GM12878 (cell line): Measurements from ENCODE around the gene MEGF6.

Source experiments
- CHD4 ChIP-seq: fragments of 200-600 bp; sonication (generic); IDR thresholded peaks from 2 replicates; pipeline ENCODE4 v1.6.1; 2016; ENCODE audit warnings: mild to moderate bottlenecking
- CREM ChIP-seq: IDR thresholded peaks from 2 replicates; pipeline ENCODE4 v1.6.1; 2014; ENCODE audit warnings: antibody characterized with exemption, low read depth
- CTCF ChIP-seq, 3 experiments: IDR thresholded peaks in 2 of 3; conservative IDR thresholded peaks in 1 of 3; 2 replicates each; pipeline ENCODE4 v1.5.1; 2011; ENCODE audit warnings: low read depth in 3 of 3, low read length in 3 of 3, mild to moderate bottlenecking in 3 of 3, control low read depth in 2 of 3, moderate library complexity in 2 of 3, inconsistent platforms in 1 of 3, mixed read lengths in 1 of 3; ENCODE audit not compliant: control insufficient read depth in 2 of 3, insufficient read depth in 1 of 3; ENCODE audit errors: extremely low read depth in 1 of 3
- JUND ChIP-seq: IDR thresholded peaks from 2 replicates; pipeline ENCODE4 v1.6.1; 2012; ENCODE audit warnings: low read depth, mild to moderate bottlenecking, low read length, improper control_type of control experiment, moderate library complexity
- MYC ChIP-seq: IDR thresholded peaks from 2 replicates; pipeline ENCODE4 v1.6.1; 2011; ENCODE audit warnings: mild to moderate bottlenecking, low read length, moderate library complexity, inconsistent platforms; ENCODE audit not compliant: insufficient read depth, insufficient replicate concordance, insufficient read length, severe bottlenecking
- NBN ChIP-seq: fragments of 450-650 bp; IDR thresholded peaks from 2 replicates; pipeline ENCODE4 v1.6.1; 2016
- NFIC ChIP-seq: IDR thresholded peaks from 2 replicates; pipeline ENCODE4 v1.6.1; 2012; ENCODE audit warnings: low read depth, mild to moderate bottlenecking, inconsistent platforms, low read length, moderate library complexity
- PAX8 ChIP-seq: fragments of 450-650 bp; IDR thresholded peaks from 2 replicates; pipeline ENCODE4 v1.6.1; 2017; ENCODE audit warnings: mild to moderate bottlenecking, moderate library complexity
- SRF ChIP-seq, 2 experiments: IDR thresholded peaks; 2 replicates each; pipeline ENCODE4 v1.6.1; 2011; ENCODE audit warnings: low read depth in 2 of 2, low read length in 2 of 2, mild to moderate bottlenecking in 1 of 2, moderate library complexity in 1 of 2
- TCF12 ChIP-seq: IDR thresholded peaks from 2 replicates; pipeline ENCODE4 v1.6.1; 2011; ENCODE audit warnings: low read depth, mild to moderate bottlenecking, low read length
- USF1 ChIP-seq: IDR thresholded peaks from 2 replicates; pipeline ENCODE4 v1.6.1; 2011; ENCODE audit warnings: borderline replicate concordance, low read depth, mild to moderate bottlenecking, moderate library complexity, mixed read lengths, low read length; ENCODE audit not compliant: insufficient read depth; ENCODE audit errors: extremely low read length

GRCh38 chr1:3477241-3477995, 133.9 kb downstream of the MEGF6 start:
- TF ChIP-seq JUND (no peak), USF1 (no peak), MYC (no peak), CHD4 (no peak), CTCF (IDR thresholded peaks at IDR 0.05 in 2 of 3, conservative IDR thresholded peaks at IDR 0.05 in 1 of 3; ENCODE audit: control insufficient read depth in 2 of 3, extremely low read depth in 1 of 3, insufficient read depth in 1 of 3, low read depth in 3 of 3, low read length in 3 of 3) (no peak), CREM (no peak), NBN (no peak), TCF12 (no peak), NFIC (no peak), SRF (IDR thresholded peaks at IDR 0.05; ENCODE audit: low read depth in 2 of 2, low read length in 2 of 2) (no peak), PAX8 (no peak)
